ENCODE measurements around the gene TMEM51.

DNA sequence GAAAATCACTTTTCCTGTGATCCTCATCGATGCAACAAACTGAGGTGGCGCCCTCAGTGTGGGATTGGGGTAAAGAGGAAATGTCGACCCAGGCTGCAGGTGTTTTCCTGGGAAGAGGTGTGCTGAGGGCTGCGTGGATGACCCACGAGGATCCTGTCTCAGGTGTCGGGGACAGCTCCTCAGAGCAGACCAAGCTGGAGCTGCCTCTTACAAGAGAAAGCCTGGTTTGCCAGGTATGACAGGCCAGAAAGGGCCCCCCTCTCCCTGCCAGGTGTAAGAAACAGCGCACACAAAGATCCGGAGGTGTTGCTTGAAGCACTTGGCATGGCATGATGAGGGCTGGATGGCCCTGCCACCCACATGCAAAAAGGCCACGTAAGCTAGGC lies 106.1 kb downstream of the TMEM51 start:
- TF ChIP-seq FOXM1 (CRISPR knock-in tag; IDR thresholded peaks at IDR 0.05) (no peak), ATF7 (IDR thresholded peaks at IDR 0.05) (no peak), ATF7 (CRISPR knock-in tag; IDR thresholded peaks at IDR 0.05) (no peak), CHD4 (IDR thresholded peaks at IDR 0.05; ENCODE audit: borderline replicate concordance, low read length) (no peak)
- TF ChIP-seq, protein P1, sequence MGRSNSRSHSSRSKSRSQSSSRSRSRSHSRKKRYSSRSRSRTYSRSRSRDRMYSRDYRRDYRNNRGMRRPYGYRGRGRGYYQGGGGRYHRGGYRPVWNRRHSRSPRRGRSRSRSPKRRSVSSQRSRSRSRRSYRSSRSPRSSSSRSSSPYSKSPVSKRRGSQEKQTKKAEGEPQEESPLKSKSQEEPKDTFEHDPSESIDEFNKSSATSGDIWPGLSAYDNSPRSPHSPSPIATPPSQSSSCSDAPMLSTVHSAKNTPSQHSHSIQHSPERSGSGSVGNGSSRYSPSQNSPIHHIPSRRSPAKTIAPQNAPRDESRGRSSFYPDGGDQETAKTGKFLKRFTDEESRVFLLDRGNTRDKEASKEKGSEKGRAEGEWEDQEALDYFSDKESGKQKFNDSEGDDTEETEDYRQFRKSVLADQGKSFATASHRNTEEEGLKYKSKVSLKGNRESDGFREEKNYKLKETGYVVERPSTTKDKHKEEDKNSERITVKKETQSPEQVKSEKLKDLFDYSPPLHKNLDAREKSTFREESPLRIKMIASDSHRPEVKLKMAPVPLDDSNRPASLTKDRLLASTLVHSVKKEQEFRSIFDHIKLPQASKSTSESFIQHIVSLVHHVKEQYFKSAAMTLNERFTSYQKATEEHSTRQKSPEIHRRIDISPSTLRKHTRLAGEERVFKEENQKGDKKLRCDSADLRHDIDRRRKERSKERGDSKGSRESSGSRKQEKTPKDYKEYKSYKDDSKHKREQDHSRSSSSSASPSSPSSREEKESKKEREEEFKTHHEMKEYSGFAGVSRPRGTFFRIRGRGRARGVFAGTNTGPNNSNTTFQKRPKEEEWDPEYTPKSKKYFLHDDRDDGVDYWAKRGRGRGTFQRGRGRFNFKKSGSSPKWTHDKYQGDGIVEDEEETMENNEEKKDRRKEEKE (IDR thresholded peaks at IDR 0.05) = no peak
